Measurements from ENCODE around the gene PXMP2.

PXMP2 gene

DNA sequence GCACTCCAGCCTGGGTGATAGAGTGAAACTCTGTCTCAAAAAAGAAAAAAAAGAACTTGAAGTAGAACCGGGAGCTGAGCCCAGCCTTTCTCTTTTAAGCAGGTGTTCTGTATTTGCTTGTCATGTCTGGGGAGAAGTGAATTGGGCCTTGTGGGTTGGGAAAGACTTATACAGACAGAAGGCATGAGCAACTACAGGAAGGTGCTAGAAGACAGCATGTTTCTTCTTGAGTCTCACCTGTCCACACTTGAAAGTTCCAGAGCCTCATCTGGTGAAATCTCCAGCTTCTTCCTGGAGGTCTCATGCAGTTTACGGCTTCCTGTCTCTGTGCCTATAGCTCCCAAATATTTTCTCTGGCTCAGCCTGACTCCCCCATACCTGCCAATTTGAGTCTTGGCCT lies 25.7 kb downstream of the PXMP2 start:
- in situ Hi-C loops (cut with MboI; ENCODE audit: low sequenced_read_pairs, unreplicated experiment) = no loop called here
- TF ChIP-seq, protein P1, sequence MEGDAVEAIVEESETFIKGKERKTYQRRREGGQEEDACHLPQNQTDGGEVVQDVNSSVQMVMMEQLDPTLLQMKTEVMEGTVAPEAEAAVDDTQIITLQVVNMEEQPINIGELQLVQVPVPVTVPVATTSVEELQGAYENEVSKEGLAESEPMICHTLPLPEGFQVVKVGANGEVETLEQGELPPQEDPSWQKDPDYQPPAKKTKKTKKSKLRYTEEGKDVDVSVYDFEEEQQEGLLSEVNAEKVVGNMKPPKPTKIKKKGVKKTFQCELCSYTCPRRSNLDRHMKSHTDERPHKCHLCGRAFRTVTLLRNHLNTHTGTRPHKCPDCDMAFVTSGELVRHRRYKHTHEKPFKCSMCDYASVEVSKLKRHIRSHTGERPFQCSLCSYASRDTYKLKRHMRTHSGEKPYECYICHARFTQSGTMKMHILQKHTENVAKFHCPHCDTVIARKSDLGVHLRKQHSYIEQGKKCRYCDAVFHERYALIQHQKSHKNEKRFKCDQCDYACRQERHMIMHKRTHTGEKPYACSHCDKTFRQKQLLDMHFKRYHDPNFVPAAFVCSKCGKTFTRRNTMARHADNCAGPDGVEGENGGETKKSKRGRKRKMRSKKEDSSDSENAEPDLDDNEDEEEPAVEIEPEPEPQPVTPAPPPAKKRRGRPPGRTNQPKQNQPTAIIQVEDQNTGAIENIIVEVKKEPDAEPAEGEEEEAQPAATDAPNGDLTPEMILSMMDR (IDR thresholded peaks at IDR 0.05; ENCODE audit: borderline replicate concordance, control extremely low read depth, extremely low read depth, insufficient read depth, missing control alignments) = no peak
- DNase-seq (ENCODE audit: low spot score) = no peak

DNA sequence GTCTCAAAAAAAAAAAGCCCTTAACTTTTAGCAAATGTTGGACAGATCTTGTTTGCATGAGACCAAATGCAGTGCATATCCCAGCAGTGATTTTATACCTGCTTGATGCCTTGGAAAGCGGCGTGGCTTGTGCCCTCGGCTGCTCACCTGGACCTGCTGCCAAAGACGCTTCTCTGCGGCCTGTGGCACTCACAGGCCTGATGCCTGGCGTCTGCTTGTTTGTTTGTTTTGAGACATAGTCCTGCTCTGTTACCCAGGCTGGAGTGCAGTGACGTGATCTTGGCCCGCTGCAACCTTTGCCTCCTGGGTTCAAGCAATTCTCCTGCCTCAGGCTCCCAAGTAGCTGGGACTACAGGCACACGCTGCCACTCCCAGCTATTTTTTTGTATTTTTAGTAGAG lies 28.5 kb downstream of the PXMP2 start:
- in situ Hi-C loops (cut with MboI; ENCODE audit: low sequenced_read_pairs, unreplicated experiment) = no loop called here
- TF ChIP-seq, protein P1 (IDR thresholded peaks at IDR 0.05; ENCODE audit: borderline replicate concordance, control extremely low read depth, extremely low read depth, insufficient read depth, missing control alignments) = no peak

DNA sequence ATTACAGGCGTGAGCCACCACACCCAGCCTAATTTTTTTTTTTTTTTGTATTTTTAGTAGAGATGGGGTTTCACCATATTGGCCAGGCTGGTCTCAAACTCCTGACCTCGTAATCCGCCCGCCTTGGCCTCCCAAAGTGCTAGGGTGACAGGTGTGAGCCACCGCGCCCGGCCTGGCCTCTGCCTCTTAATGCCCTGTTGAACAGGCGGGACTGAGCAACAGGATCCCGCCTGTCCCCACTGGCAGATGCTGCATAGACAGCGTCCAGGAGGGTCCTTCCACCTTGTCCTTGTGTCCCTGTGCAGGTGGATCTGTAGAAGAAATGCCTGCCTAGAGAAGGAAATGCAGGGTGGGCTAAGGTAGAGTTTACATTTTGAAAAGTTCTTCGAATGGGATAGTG lies 29.0 kb downstream of the PXMP2 start:
- TF ChIP-seq, protein P1 (IDR thresholded peaks at IDR 0.05; ENCODE audit: borderline replicate concordance, control extremely low read depth, extremely low read depth, insufficient read depth, missing control alignments) = no peak
- DNase-seq (ENCODE audit: low spot score) = no peak
- in situ Hi-C loops (cut with MboI; ENCODE audit: low sequenced_read_pairs, unreplicated experiment) = no loop called here

More for the DNA sequence above, 28.5 kb downstream of the PXMP2 start:
- DNase-seq (ENCODE audit: low spot score) = no peak

DNA sequence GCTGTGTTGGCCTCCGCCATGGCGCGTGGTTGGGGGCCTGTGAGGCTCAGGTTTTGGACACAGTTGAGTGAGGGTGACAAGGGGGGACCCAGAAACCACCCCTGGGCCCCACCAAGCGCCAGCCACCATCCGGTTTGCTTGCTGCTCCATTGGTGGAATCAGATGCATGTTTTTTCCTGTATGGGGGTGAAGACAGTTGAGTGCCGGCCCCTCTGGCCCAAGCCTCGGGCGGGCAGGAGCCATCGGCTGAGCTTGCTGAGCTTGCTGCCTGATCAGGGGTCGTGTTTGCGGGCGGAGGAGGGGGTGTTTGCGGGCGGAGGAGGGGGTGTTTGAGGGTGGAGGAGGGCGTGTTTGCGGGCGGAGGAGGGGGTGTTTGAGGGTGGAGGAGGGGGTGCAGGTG lies 29.6 kb downstream of the PXMP2 start:
- in situ Hi-C loops (cut with MboI; ENCODE audit: low sequenced_read_pairs, unreplicated experiment) = no loop called here
- TF ChIP-seq, protein P1 (IDR thresholded peaks at IDR 0.05; ENCODE audit: borderline replicate concordance, control extremely low read depth, extremely low read depth, insufficient read depth, missing control alignments) = no peak
- DNase-seq (ENCODE audit: low spot score) = no peak

DNA sequence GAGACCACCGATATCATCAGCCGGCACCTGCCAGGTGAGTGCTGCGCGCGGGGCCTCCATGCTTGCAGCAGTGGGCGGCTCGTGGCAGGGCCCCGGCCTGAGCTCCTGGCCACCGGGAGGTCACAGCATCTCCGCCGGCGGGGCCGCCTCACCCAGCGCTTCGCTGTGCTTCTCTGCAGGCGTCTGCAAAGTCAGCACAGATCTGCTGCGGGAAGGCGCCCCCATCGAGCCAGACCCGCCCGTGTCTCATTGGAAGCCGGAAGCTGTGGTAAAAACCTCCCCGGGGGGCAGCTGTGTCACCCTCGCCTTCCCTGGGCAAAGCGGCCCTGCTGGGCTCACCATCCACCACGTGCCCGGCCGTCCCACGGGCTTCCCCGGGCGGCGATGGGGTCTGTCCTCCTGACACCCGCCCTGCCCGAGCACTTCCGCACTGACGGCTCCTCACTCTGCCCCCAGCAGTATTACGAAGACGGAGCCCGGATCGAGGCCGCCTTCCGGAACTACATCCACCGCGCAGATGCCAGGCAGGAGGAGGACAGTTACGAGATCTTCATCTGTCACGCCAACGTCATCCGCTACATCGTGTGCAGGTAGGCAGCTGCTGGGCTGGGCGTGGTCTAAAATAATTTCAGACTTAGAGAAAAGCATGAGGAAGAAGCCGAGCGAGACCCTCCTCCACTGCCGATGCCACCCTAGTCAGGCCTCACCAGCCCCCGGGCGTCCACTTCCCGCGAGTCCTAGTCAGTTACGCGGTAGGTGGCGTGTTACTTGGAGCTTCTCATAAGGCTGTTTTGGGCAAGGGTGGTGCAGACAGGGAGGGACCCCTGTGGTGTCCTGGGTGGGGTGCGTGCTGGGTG lies 30.4 kb downstream of the PXMP2 start:
- no peak for DNase-seq (ENCODE audit: low spot score)
- in situ Hi-C loops (cut with MboI; ENCODE audit: low sequenced_read_pairs, unreplicated experiment) = no loop called here

DNA sequence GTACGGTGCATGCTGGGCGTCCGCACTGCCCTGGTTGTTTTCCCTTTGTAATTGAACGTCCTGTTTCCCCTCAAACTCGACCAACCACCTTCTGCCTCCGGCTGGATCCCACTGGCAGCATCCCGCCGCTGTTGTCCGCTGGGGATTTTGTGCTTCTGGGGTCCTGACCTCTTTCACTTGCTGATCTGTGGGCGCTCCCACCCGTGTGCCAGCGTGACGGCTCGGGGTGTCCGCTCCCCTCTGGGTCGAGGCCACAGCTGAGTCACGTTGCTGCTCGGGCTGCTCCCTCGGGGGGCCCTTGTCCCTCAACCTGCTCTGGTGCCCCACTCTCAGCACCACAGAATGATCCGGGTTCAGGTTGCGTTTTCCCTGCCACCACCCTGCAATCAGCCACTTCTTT lies 31.3 kb downstream of the PXMP2 start:
- TF ChIP-seq, protein P1 (IDR thresholded peaks at IDR 0.05; ENCODE audit: borderline replicate concordance, control extremely low read depth, extremely low read depth, insufficient read depth, missing control alignments) = no peak
- DNase-seq (ENCODE audit: low spot score) = no peak
- in situ Hi-C loops (cut with MboI; ENCODE audit: low sequenced_read_pairs, unreplicated experiment) = no loop called here

More for the DNA sequence above, 30.4 kb downstream of the PXMP2 start:
- TF ChIP-seq, protein P1 (IDR thresholded peaks at IDR 0.05; ENCODE audit: borderline replicate concordance, control extremely low read depth, extremely low read depth, insufficient read depth, missing control alignments) = no peak
